ENCODE results near the gene ABCC1. TPM values are rescaled to one million over a fixed set of nuclear protein-coding genes. Genes with fewer than 3 reads are reported as not detected.
"Not testable (repeated sequence)": the region's sequence is repeated elsewhere in the genome, so short reads cannot be mapped to it uniquely, and the experiment has no call there.

ABCC1 gene
- total RNA-seq, 2 donors from 2014 or later: 18.3 to 23.3 TPM

DNA sequence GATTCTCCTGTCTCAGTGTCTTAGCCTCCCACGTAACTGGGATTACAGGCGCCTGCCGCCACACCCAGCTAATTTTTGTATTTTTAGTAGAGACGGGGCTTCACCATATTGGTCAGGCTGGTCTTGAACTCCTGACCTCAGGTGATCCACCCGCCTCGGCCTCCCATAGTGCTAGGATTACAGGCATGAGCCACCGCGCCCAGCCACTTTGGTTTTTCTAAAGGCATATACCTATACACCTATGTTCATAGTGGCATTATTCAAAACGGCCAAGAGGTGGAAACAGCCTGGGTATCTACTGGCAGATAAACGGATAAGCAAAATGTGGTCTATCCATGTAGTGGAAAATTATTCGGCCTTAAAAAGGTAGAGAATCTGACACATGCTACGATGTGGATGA is 203.6 kb downstream of the ABCC1 start:
- DNase-seq; intact Hi-C loops (cut with DNase I, micrococcal nuclease); ATAC-seq: not testable (repeated sequence)

DNA sequence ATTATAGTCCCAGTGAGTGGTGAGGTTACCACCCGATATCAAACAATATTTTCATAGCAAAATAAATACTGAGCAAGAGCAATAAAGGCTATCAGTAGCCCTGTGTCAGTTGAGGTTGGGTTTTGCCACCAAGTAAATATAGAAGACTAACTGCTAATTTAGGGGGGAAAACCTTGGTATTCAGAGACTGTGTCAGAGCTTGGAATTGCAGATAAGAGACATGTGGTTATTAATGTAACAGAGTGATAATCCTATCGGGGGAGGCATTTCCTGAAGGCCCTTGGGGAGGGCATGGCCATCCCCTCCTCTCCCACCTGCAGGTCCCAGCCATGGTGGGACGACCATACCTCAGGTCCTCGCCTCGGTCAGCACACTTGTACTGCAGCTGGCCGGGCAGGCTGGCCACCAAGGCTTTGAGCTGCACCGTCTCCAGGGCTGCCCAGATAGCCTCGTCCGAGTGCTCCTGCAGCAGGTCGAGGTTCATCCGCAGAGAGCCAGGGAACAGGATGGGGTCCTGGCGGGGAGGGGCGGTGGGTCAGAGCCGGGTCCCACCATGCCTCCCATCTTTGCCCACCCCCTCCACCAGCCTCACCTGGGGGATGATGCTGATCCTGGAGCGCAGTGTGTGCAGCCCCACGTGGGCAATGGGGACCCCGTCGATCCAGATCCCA is 205.0 kb downstream of the ABCC1 start:
- DNase-seq (no peak), ATAC-seq (no peak)
- intact Hi-C loops (cut with DNase I, micrococcal nuclease): no loop called here

DNA sequence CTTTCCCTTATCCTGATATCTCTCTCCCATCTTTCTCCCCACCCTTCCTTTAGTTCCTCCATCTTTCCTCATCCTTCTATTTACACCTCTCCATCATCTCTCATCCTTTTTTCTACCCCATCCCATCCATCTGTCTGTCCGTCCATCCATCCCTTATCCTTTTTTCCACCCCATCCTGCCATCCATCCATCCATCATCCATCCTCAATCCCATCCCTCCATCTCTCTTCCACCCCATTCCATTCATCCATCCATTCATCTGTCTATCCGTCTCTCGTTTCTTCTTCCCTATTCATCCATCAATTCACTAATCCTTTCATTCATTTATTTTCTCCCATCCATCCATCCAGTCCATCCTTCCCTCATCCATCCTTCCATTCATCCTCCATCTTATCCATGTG is 205.8 kb downstream of the ABCC1 start:
- intact Hi-C loops (cut with DNase I, micrococcal nuclease): no loop called here
- DNase-seq (no peak), ATAC-seq (no peak)

DNA sequence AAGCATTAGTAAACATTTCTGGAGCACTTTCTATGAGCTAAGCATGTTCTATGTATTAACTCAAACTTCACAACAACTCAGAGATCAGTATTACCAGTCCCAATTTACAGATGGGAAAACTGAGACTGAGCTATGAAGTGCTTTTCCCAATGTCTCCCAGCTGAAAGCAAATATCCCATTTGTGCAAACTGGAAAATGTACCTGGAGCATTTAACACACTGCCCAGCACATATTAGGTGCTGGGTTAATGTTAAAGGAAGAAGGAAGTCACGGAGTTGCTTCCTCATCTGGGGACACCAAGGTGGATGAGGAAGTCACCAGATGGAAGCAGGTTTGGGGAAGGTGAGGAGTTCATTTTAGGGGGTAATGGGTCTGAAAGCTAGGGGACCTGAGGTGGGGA is 207.8 kb downstream of the ABCC1 start:
- intact Hi-C loops (cut with DNase I, micrococcal nuclease): no loop called here
- DNase-seq (no peak), ATAC-seq (no peak)

DNA sequence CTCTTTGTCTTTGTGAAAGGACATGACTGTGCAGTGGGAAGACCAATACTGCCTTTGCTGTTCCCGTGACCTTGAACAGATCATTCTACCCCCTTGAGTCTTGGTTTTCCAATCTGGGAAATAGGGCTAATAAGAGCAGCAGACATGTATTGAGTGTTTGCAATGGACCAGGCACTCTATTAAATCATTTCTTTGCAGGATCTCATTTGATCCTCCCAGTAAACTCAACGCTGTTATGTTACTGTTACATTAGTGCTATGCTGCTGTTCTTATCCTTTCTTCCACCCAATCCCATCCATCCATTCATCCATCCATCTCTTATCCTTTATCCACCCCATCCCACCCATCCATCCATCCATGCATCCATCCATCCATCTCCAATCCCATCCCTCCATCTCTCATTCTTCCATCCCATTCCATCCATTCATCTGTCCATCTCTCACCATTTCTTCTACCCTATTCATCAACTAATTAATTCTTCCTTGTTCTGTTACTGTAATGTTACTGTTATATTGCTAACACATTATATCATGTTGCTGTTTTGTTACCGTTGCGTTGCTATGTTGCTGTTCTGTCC is 208.8 kb downstream of the ABCC1 start:
- intact Hi-C loops (cut with DNase I, micrococcal nuclease): no loop called here
- ATAC-seq: no peak
- DNase-seq: no peak

DNA sequence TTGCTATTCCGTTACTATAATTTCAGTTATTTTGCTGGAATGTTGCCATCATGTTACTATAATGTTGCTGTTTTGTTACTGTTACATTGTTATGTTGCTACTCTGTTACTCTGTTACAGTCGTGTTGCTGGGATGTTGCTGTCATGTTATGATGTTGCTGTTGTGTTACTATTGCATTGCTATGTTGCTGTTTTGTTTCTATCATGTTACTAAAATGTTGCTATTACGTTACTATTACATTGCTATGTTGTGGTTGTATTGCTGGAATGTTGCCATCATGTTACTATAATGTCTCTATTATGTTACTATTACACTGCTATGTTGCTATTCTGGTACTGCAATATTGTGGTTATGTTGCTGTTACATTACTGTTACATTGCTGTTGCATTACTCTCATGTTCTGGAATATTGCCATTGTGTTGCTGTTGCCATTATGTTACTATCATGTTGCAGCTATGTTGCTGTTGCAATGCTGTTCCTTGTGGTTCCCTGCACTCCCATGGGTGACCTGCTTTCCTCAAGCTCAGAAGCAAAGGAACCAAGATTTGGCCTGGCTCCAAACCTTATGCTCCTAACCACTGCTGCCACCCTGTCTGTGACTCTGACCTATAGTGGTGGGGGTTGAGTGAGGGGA is 209.4 kb downstream of the ABCC1 start:
- ATAC-seq: no peak
- no peak for DNase-seq
- intact Hi-C loops (cut with DNase I, micrococcal nuclease): no loop called here

DNA sequence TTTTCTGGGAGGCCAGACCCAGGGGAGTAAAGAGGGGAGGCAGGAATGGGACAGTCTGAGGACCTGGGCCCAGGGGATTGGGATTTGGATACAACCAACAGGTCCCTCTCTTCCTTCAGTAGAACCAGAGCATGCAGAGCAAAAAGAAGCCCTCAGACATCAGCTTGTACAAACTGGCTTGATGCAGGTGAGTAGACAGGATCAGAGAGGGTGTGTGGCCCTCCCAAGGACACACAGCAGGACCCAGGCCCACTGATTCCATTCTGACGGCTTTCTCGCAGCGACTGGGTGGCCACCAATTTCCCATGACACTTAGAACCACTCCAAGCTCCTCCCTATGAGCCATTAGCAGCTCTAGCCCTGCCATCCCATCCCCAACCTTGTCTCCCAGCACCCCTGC is 210.2 kb downstream of the ABCC1 start:
- DNase-seq: no peak
- intact Hi-C loops (cut with DNase I, micrococcal nuclease): no loop called here
- no peak for ATAC-seq

DNA sequence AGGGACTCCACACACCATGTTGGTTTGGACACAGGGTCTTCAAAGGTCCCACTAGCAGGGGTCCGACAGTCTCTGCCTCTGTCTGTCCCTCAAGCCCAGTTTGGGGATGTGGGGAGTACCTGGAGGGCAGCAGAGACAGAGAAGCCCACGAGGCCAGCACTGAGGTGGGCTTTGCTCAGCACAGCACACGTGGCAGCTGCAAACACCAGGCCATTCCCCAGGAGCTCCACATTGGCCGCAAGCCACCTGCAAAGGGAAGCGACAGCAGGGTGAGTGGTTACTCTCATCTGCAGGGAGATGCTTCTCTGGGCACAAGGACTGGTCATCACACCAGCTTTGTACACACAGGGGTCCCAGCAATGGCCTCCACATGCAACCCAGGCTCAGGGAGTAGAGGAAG is 211.9 kb downstream of the ABCC1 start:
- no peak for ATAC-seq
- no peak for DNase-seq
- intact Hi-C loops (cut with DNase I, micrococcal nuclease): no loop called here

DNA sequence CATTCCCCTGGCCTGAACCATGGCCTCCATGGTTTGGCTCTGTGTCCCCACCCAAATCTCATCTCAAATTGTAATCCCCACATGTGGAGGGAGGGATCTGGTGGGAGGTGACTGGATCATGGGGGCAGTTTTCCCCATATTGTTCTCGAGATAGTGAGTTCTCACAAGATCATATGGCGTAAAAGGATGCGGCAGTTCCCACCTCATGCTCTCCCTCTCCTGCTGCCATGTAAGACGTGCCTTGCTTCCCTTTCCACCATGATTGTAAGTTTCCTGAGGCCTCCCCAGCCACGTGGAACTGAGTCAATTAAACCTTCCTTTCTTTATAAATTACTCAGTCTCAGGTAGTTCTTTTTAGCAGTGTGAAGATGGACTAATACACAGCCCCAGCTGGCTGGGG is 212.4 kb downstream of the ABCC1 start:
- DNase-seq; intact Hi-C loops (cut with DNase I, micrococcal nuclease); ATAC-seq: not testable (repeated sequence)

DNA sequence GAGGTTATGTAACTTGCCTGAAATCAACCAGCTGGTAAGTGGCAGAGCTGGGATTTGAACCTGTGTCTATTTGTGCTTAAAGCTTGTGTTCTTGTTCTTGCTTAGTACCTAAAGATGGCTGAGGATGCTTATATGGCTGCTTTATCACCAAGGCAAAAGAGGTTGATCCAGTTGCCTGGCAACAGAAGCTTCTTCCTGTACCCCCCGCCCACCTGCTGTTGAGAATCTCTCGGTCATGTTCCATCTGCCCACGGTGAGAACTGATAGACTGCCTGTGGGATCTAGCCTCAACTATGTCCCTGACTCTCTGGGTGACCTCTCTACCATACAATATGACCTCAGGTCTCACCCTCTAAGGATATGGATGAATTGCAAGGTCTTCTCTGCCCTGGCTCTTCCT is 213.2 kb downstream of the ABCC1 start:
- DNase-seq (no peak), ATAC-seq (no peak)
- intact Hi-C loops (cut with DNase I, micrococcal nuclease): no loop called here

DNA sequence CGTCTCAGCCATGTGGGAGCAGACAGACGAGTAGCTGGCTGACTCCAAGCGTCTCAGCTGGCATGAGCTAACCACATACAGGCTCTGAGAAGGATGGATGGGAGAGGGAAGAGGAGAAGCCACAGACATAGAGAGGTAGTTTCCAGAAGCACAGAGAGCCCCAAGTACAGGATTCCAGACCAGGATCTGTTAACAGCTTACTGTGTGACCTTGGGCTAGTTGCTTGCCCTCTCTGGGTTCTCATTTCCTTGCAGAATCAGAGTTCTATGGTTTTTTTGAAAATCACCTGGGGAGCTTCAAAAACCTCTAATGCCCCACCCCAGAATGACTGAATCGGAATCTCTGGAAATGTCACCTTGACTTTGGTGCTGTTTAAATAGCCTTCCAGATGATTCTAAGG is 213.7 kb downstream of the ABCC1 start:
- no peak for ATAC-seq
- intact Hi-C loops (cut with DNase I, micrococcal nuclease): no loop called here

DNA sequence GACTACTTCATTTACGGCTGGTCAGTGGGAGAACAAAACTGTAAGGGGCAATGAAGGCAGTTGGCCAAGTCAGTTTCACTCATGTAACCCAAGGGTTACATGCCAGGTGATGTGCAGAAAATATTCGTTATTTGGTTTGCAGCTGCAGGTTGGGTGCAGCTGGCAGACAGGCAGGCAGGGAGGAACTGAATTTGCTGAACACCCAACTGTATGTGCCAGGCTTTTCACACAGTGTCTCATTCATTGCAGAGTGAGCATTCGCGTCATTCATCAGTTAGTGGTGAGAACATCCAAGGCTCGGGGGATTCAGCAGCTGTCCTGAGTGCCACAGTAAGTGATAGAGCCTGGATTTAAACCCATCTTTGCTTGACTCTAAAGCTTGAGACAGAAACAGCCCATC is 214.2 kb downstream of the ABCC1 start:
- intact Hi-C loops (cut with DNase I, micrococcal nuclease): no loop called here
- no peak for DNase-seq
- ATAC-seq: no peak

More for the DNA sequence above, 213.7 kb downstream of the ABCC1 start:
- no peak for DNase-seq

DNA sequence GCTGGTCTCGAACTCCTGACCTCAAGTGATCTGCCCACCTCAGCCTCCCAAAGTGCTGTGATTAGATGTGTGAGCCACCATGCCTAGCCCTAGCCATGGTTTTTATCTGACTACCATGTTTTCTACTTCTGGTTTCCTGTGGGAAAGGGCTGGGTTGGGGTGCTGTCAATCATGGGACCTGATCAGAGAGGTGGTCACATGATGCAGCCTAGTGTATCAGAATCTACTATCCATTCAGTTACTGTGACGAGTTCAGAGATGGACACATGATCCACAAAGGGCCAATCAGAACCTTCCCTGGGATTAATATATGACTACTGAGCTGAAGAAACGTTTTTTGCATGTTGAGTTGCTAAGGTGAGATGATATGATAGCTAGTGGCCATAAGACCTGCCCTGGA is 214.8 kb downstream of the ABCC1 start:
- DNase-seq (no peak), ATAC-seq (no peak)
- intact Hi-C loops (cut with DNase I, micrococcal nuclease): no loop called here

DNA sequence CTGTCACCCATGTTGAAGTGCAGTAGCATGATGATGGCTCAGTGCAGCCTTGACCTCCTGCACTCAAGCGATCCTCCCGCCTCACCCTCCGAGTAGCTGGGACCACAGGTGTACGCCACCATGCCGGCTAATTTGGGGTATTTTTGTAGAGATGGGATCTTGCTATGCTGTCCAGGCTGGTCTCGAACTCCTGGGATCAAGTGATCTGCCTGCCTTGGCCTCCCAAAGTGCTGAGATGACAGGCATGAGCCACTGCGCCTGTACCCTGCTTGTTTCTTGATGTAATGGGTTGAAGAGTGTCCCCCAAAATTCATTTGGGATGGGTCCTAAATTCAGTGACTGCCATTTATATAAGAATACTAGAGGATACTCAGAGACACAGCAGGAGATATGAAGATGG is 216.7 kb downstream of the ABCC1 start:
- DNase-seq: no peak
- no peak for ATAC-seq
- intact Hi-C loops (cut with DNase I, micrococcal nuclease): no loop called here

DNA sequence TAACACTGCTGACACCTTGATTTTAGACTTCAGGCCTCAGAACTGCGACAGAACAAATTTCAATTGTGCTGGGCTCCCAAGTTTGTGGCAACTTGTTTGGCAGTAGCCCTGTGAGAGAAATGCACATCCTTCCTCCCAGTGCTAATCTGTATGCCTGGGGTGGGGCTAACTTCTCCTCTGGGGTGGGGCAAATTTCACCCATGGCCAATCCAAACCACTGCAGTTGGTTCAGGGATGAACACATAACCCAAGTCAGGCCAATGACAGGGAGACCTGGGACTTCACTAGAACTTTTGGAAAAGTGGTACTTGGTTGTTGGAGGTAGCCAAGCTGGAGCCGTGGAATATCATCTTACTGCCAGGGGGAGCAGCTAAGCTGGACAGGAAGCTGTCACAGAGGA is 217.5 kb downstream of the ABCC1 start:
- no peak for ATAC-seq
- intact Hi-C loops (cut with DNase I, micrococcal nuclease): no loop called here

DNA sequence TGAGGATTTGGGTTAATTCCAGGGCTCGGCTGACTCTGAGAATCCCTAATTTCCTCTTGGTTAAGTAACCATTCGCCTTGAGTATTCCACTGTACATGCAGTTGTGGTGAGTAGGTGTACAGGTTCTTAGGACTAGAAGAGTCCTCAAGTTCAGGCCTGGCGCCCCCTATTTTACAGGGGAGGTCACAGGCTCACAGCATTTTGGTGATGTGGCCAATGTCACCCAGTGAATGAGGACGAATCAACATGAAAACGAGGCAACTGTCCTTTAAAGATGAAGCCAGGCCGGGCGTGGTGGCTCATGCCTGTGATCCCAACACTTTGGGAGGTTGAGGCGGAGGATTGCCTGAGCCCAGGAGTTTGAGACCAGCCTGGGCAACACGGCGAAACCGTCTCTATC is 218.5 kb downstream of the ABCC1 start:
- ATAC-seq (no peak), DNase-seq (no peak)
- intact Hi-C loops (cut with DNase I, micrococcal nuclease): no loop called here

More for the DNA sequence above, 217.5 kb downstream of the ABCC1 start:
- DNase-seq: no peak

DNA sequence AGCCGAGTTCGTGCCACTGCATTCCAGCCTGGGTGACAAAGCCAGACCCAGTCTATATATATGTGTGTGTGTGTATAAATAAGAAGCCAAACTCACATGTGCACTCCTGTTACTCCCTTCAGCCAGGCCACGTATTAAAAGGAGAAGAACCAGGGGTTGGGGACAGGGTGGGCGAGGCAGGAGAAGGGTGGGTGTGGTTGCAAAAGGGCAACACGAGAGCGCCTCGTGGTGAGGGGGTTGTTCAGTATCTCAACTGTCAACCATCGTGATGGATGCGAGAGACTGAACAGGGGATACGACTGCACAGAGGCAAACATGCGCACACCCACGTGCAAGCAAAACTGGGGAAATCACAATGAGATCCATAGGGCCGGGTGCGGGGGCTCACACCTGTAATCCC is 219.0 kb downstream of the ABCC1 start:
- intact Hi-C loops (cut with DNase I, micrococcal nuclease): no loop called here
- no peak for ATAC-seq
- no peak for DNase-seq

DNA sequence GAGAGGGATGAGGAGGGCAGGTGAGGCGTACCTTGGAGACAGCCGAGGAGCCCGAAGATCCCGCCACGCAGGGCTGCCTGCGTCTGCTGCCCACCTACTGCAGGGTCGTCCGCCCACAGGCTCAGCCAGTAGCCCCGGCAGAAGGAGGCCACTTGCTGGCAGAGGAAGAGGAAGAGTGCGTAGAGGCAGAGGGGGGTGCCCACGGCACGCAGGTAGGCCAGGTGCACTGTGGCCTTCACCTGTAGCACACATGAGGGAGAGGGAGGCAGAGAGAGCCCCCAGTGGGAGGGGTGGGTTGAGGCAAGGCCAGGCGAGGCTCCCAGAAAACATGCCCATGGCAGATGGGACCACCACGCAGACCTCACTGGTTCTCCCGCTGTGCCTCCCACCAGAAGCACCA is 220.2 kb downstream of the ABCC1 start:
- ATAC-seq (no peak), DNase-seq (no peak)
- intact Hi-C loops (cut with DNase I, micrococcal nuclease): no loop called here

DNA sequence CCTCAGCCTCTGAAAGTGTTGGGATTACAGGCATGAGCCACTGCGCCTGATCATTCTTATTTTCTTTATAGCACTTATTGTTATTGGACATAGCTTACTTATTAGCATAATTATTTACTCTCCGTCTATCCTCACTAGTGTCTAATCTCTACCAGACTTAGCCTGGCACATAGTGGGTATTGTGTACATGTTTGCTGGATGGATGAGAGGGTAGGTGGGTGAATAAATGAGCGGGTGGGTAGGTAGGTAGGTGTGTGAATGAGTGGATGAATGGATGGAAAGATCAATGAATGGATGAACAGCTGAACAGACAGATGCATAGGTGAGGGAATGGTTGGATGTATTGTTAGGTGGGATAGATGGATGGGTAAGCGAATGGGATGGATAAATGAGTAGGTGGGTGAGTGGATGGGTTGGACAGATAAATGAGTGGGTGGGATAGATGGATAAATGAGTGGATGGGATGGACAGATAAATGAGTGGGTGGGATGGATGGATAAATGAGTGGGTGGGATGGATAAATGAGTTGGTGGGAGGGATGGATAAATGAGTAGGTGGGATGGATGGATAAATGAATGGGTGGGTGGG is 222.0 kb downstream of the ABCC1 start:
- ATAC-seq (no peak), DNase-seq (no peak)
- intact Hi-C loops (cut with DNase I, micrococcal nuclease): no loop called here

DNA sequence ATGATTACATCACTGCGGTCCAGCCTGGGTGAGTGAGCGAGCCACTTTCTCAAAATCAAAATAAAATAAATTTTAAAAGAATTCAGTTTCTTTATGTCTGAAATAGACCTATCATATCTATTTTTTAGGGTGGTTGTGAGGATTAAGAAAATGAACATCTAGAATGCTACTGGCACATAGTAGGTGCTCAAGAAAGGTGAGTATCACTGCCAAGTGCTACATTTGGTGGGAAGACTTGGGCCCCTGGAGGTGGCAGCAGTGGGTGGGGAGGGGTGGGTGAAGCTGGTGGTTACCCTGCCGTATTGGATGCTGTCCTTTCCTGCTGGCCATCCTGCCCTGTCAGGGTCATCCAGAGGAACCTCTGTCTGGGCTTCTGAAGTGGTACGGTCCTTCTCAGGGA is 223.6 kb downstream of the ABCC1 start:
- ATAC-seq (no peak), DNase-seq (no peak)
- intact Hi-C loops (cut with DNase I, micrococcal nuclease): no loop called here

All from left colon (tissue), 2 donors.